BJ (cell line): ENCODE measurements around the gene CLDN7. TPM values are rescaled to one million over a fixed set of nuclear protein-coding genes. Genes with fewer than 3 reads are reported as not detected.

Source experiments
- CTCF ChIA-PET: fragments of 350-600 bp; formaldehyde crosslinking; extraction: SDS; loops from one replicate; lab custom pipeline; 2021; ENCODE audit warnings: antibody characterized with exemption, inconsistent platforms; lab: Yijun Ruan, JAX
- POLR2A ChIA-PET: fragments of 300-600 bp; sonication (Branson Sonifier 250); formaldehyde crosslinking; extraction: SDS; loops from one replicate; lab custom pipeline; 2021; ENCODE audit warnings: antibody characterized with exemption; lab: Charles Lee
- DNase-seq: peaks from one replicate; pipeline ENCODE4 v3.0.0-alpha.2; 2011; ENCODE audit warnings: low read depth
- H3K27me3 ChIP-seq: 2 replicates; pipeline ENCODE4 v1.6.0; 2011; ENCODE audit warnings: low read length; ENCODE audit not compliant: control insufficient read depth, insufficient read depth
- H3K36me3 ChIP-seq: 2 replicates; pipeline ENCODE4 v1.5.1; 2011; ENCODE audit warnings: low read length; ENCODE audit not compliant: control insufficient read depth, insufficient read depth
- H3K4me3 ChIP-seq: 2 replicates; pipeline ENCODE4 v1.5.1; 2011; ENCODE audit warnings: low read depth, mild to moderate bottlenecking, control low read depth, low read length
- polyA plus RNA-seq: library from polyadenylated mRNA; depleted of rRNA; stranded (reverse); fragments of >200 nt; gene quantifications from 2 replicates; pipeline ENCODE4 v1.2.3, GENCODE V29; 2011
- TF ChIP-seq, protein P1 (sequence below): IDR thresholded peaks from 2 replicates; pipeline ENCODE4 v1.5.1; 2011; ENCODE audit warnings: low read depth, mild to moderate bottlenecking, control low read depth, inconsistent platforms, low read length, moderate library complexity; ENCODE audit not compliant: insufficient read depth

Gene CLDN7
- polyA plus RNA-seq, 1 experiment: 2.1 TPM

DNA sequence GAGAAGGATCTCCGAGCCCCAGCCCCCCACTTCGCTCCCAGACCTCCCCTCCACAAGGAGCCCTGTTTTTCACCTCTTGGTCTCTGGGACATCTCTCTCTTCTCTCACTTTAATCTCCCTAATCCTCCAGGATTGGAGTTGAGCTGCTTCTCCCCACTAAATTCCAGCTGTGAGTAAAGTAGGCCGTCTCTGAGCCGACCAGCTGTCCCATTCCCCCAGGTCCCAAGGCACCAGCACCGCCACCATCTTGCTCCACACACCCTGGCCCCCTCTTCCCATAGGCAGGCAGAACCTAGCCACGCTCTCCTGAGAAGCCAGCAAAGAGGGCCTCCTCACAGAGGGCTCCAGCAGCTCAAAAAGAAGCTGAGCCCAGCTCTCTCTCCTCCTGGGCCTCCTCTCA lies 43.5 kb downstream of the CLDN7 start:
- H3K36me3 ChIP-seq: peaks cover 16% of the 10 kb centered on the region
- TF ChIP-seq, protein P1, sequence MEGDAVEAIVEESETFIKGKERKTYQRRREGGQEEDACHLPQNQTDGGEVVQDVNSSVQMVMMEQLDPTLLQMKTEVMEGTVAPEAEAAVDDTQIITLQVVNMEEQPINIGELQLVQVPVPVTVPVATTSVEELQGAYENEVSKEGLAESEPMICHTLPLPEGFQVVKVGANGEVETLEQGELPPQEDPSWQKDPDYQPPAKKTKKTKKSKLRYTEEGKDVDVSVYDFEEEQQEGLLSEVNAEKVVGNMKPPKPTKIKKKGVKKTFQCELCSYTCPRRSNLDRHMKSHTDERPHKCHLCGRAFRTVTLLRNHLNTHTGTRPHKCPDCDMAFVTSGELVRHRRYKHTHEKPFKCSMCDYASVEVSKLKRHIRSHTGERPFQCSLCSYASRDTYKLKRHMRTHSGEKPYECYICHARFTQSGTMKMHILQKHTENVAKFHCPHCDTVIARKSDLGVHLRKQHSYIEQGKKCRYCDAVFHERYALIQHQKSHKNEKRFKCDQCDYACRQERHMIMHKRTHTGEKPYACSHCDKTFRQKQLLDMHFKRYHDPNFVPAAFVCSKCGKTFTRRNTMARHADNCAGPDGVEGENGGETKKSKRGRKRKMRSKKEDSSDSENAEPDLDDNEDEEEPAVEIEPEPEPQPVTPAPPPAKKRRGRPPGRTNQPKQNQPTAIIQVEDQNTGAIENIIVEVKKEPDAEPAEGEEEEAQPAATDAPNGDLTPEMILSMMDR: no peak
- no peak for DNase-seq
- ChIA-PET POLR2A (interaction anchor here (0.8 kb wide), 1 partner anchor 21 kb away, joined by 3 read pairs; the partner anchor contains the start of gene PHF23), CTCF (interaction anchor here (2.7 kb wide), 1 partner anchor 173 kb away, joined by 13 read pairs; no protein-coding TSS in a partner anchor)
- no peaks in the 10 kb centered on the region for H3K27me3 ChIP-seq
- H3K4me3 ChIP-seq: no peak overlapping the region

DNA sequence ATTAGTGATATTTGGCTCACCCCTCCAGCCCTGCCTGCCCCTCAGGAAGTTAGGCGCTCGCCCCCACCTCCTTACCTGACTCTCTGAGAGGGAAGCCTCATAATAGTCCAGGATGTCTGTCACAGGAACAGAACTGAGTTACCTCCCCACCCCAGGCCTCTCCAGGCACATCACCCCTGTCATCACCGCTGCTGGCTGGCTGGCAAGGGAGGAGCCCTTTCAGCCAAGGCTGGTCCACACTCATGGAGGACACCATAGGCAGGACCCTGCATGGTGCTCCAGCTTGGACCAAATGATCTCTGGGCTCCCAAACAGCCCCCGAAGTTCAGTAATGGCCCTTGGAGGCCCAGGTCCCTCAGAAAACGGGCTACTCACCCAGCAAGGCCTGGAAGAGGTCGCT lies 44.1 kb downstream of the CLDN7 start:
- ChIA-PET POLR2A (no interaction called here), CTCF (no interaction called here)
- Histone ChIP-seq H3K4me3 (no peak overlapping the region), H3K27me3 (no peaks in the 10 kb centered on the region), H3K36me3 (peaks cover 10% of the 10 kb centered on the region)
- DNase-seq: no peak
- TF ChIP-seq, protein P1: no peak

DNA sequence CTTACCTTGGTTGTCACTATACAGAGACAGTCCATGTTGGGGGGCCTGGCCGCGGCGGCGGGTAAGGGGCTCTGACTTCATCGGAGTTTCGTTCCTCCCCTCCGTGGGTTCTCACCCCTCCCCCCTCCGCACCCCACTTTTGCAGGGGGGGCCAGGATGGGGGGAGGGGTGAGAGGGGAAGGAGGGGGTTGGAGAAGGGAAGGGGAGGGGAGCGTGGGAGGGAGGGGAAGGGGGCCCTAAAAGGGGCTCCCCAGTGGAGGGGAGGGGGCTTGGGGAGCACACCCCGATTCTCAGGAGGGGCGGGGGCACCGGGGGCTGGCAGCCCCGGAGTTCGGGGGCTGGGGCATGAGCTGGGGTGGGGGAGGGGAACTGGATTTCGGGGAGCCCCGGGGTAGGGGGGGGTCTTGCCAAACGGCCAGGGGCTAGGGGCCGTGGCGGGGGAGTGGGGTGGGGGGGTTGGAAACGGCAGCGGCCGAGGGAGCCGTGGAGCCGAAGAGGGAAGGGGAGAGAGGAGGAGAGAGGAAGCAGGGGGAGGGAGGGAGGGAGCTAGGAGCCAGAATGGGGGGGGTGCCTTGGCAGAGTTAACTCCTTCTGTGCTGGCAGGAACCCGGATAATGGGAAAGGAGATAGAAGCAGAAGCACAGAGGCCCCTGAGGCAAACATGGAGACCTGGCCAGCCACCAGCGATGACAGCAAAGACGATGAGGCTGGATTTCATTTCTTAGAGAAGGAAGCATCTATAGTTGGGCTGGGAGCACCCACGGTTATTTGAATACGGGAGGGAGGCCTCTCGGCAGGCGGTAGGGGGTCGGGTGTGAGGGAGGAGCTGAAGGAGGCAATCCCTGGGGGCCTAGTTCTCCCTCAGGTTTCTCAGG lies 44.9 kb downstream of the CLDN7 start:
- POLR2A ChIA-PET: interaction anchor here (0.6 kb wide), 1 partner anchor 34 kb away, joined by 6 read pairs; the partner anchor contains the start of genes CTDNEP1 and ELP5
- no peak for DNase-seq
- H3K27me3 ChIP-seq: no peaks in the 10 kb centered on the region
- H3K4me3 ChIP-seq: peak overlapping the region; percentile 66
- TF ChIP-seq, protein P1: no peak
- peaks cover 4% of the 10 kb centered on the region for H3K36me3 ChIP-seq
- CTCF ChIA-PET: no interaction called here

DNA sequence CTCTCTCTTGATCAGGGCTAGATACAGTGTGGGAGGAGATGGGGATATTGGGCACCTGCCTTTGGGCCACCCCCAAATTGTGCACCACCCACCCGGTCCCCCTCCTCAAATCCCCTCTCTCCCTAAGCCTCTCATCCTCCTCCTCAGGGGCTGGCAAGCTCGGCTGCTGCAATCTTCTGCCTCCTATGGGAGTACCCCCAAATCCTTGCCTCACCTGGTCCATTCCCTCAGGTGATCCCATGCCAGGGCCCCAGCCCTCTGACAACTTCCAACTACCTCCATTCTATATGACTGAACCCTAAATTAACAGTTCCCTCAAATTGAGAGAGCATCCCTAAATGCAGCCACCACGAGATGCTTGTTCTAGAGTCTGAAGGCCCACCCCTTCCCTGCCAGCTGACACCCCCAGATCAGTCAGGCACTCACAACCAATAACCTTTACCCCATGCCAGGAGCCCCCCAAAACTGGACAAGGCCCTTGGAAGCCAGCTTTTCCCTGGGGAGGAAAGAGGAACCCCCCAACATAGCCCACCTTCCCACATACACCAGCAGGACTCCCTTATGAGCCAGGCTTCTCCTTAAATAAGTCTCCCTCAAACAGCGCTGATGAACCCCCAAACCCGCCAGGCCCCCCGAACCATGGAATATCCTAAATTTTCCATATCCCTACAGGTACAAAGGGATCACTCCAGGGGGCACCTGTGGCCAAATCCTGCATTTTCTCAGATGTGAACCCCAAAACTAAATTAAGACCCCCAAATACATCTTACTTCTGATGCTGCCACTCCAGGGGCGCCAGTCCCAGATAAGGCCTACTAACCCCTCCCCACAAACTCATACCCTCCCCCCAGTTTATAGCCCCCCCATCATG lies 45.8 kb downstream of the CLDN7 start:
- TF ChIP-seq, protein P1: no peak
- Histone ChIP-seq H3K27me3 (no peaks in the 10 kb centered on the region), H3K36me3 (0 out of 2 replicates have a peak, but pooled peaks cover 2% of the 10 kb centered on the region), H3K4me3 (peak overlapping the region; percentile 66)
- DNase-seq: no peak
- POLR2A ChIA-PET: no interaction called here
- CTCF ChIA-PET: interaction anchor here (0.5 to 1.2 kb wide), 5 partner anchors 14 to 550 kb away, joined by 3 read pairs; no protein-coding TSS in a partner anchor
